GM15510 (cell line): ENCODE measurements around the gene EML1.

Experiments used
- POLR2A ChIP-seq: IDR thresholded peaks from 3 replicates; pipeline ENCODE4 v1.6.1; 2011; ENCODE audit warnings: borderline replicate concordance; ENCODE audit not compliant: insufficient read length; ENCODE audit errors: extremely low read depth

Gene EML1

DNA sequence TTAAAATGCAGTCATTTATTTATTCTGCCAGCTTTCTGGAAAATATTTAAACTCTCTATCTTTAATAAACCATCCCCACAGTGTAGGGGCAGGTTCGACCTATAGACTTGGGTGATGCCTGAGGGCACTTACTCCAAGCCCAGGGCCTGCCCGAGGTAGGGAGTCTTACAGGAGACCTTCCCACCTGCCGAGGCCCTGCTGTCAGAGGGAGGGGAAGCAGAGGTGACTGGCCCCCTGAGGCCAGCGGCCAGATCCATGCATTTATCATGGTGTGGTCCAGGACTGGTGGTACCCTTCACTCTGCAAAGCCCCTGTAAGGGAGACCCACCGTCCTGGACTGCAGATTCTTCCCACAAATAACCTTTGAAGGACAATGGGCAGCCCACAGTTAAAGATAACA, 7.6 kb downstream of the EML1 start:
- no peak for TF ChIP-seq POLR2A

DNA sequence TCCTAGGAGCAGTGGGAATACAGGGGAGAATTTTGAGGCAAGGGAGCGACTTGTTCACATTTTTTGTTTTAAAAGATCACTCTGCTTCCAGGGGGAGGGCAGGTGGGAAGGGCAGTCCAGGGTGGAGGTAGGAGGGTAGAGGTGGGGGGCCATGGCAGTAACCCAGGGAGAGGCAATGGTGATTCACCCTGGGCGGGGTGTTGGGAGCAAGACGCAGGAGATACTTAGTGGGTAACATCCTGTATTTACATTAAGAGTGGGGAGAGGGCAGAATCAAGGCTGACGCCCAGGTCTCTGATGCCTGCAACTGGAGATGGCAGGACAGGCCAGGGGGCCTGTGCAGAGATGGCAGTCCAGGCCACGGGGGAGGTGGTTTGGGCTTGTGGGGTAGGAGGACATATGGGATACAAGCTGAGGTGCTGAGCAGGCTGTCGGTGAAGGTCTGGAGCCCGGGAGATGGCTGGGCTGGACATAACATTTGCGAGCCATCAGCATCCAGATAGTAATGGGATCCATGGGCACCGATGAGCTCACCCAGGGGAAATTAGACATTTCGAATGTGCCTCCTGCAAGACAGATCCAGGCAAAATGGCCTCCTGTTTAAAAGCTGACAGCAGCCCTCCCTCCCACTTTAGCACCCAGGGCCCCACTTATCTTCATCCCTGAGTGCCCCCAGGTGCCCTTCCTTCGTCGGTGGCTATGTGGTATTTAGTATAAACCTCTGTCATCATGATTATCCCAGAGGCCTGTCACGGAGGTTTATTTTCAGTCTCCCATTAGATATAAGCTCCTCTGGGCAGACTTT, 9.3 kb downstream of the EML1 start:
- no peak for TF ChIP-seq POLR2A

DNA sequence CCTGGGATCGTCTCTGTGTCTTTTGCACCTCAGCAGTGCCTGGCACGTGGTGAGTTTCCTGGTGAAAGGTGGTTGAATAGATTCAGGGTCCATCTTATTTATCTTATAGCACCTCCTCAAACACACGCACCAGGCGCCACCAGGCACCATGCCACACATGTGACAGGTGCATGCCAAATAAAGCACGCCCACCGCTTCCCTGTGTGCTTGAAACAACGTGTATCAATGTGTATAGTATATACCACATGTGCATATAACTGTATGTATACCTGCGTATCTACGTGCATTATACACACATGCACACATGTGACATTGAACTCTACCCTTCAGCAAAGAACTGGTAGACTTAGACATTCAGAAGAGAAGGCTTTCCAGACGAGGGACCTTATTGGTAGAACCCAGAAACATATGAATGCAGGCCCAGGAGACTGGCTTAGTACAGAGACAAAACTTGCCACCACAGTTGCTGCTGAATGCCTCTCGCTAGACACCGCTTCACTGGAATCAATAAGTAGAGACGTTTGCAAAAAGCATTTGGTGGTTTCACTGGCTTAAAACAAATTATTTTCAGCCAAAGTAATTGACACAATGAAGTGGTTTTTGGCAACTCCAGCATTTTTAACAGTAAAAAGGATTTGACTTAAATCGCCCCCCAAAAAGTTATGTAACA, 10.0 kb downstream of the EML1 start:
- no peak for TF ChIP-seq POLR2A

DNA sequence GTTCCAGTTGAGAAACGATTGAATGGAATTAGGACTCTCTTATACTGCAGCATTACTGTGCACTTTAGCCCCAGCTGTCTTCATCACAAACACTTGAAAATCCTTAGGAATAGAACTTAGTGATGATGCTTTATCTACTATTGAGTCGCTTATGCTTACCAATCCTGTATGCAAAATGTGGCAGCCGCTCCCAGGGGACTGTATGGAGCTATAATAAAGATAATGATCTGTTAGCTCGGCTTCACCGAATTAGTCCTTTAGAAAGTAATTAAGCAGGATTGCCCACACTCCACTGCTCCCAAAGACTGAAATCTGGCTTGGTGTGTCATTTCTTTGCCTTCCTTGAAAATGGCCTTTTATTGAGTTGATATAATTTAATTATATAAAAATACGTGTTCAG, 10.6 kb downstream of the EML1 start:
- TF ChIP-seq POLR2A: no peak

DNA sequence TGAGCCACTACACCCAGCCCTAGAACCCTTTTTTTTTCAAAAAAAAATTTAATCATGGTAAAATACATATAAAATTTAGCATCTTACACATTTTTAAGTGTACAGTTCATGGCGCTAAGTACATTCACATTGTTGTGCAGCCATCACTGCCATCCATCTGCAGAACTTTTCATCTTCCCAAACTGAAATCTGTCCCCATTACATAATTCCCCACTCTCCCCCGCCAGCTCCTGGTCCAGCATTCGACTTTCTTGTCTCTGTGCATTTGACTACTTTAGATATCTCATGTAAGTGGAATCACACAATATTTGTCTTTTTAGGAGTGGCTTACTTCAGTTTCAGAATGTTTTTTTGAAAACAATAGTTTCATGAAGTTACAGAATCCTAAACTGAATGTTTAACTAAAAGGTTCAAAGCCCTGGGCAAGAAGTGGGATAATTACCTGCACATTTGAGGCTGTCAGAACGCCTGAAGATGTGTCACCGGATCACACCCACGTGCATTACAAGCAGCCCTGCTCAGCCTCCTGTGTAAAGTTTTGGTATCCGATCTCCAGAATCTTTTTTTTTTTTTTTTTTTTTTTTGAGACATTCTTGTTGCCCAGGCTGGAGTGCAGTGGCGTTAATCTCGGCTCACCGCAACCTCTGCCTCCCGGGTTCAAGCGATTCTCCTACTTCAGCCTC, 12.7 kb downstream of the EML1 start:
- TF ChIP-seq POLR2A: no peak

DNA sequence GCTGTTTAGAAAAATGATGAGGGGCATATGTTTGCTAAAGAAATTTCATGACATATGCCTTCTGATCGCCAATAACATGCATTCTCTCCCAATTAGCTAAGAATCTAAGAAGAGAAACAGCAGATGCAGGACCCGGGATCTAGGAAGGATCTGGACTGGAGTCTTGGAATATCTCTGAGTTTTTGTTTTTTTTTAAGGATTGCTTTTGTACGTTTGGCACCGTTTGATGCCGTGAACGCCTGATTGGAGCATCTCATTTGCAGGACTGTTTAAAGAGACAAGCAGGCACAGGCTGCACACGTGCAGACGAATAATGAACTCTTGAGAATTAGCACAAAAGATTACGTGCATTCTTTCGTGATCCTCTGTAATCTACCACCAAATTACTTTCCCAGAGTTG, 13.6 kb downstream of the EML1 start:
- no peak for TF ChIP-seq POLR2A

DNA sequence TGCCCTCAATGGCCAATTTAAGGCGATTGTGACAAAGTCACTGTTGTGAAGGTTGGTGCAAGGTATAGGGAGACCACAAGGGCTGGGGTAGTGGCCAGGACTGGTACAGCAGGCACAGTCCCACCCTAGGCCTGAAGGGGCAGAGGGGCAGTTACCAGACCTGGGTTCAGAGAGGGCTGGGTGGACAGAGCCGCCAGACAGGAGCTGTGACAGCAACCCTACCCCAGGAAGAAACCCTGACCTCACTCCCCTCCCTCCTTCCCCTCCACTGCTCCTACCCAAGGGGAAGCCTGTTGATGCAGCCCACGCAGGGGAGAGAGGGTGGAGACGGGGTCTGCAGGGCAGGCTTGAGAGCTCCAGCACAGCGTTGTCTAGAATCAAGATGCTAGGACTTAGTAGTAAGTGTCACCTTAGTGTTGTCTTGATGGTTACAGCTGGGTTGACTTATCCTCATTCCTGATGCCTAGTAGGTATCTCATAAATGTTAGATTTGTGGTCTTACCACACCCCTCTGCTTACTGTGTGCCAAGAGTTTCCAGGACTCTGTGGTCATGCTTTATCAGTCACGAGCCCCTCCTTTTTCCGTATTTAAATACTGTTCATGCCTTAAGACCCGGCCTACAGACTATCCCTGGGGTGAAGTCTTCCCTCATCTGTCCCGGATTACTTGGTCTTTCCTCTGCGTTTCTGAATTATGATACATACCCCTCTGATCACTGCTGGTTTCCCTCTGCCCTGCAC, 14.4 kb downstream of the EML1 start:
- no peak for TF ChIP-seq POLR2A

DNA sequence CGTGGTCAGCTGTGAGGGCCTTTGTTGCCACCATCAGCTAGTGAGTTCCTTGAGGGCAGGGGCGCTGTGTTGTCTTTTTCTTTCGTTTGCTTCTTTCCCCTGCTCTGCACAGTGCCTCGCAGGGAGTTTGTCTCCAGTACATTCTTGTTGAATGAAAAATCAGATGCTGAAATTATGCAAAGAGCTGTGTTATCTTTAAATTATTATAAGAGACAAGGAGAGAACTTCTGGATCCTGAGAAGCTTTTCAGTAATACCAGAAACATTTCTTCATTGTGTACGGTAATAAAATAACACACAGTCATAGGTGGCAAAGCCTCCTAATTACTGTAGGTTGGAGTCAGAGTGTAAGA, 14.9 kb downstream of the EML1 start:
- no peak for TF ChIP-seq POLR2A

DNA sequence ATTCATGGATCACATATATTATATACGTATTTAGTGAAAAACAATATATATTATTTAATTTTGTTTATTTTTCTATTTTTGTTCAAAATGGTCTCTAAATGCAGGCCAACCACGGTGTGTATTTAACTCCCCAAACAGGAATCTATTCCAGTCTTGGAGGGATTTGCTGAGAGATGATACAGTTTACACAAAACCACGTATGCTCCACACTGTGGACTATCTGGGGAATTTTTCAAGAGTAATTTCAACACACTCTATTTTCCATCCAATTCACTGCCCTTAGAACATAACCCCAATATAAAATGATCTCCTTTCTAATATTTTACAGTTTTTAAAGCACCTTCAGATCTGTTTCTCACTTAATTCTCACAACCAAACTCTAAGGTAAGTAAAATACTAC, 15.3 kb downstream of the EML1 start:
- no peak for TF ChIP-seq POLR2A

DNA sequence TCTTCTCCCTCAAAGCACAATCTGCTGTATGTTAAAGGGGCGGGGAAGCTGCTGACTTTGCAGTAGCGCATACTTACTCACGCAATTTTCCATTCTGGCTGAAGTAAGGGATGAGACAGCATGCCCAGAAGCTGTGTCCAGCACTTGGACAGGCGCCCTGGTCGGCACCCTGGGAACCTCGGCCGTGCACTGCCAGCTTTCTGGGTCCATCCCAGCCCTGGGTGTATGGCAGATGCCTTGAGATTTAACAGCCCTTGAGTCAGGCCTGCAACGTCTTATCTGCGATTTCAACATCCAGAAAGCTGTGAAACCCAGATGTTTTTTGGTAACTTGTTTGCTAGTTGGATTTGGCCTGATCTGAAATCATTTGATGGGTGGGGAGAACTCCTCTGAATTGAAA, 16.1 kb downstream of the EML1 start:
- TF ChIP-seq POLR2A: no peak

DNA sequence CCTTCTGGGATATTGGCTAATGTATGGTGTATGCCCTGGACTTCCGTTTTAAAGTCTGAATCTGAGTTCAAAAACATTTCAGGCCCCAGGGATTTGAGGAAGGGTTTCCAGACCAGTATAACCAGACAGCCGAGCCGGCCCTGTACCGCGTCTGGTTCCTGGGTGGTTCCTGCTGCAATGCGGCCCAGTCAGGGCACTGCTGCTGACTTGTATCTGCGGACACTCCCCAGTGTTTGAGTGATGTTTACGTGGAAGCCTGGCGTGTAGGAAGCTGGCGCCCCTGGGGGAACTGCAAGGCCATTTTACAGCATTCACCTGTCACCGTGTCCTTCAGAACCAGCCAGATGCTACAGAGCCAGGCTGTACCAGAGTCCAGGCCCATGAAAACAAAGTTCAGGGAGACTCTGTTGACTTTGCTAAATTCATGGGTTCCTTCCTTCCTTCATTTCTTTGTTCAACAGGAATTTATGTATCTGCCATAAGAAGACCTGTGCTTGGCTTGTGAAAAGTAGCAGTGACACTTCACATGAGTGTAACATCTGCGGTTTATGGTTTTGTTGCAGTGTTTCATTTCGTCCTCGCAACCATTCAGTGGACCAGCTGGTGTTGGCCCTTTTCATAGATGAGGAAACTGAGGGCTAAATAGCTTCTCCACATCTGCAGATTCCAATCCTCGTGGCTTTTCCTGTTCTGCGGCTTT, 16.8 kb downstream of the EML1 start:
- TF ChIP-seq POLR2A: no peak

DNA sequence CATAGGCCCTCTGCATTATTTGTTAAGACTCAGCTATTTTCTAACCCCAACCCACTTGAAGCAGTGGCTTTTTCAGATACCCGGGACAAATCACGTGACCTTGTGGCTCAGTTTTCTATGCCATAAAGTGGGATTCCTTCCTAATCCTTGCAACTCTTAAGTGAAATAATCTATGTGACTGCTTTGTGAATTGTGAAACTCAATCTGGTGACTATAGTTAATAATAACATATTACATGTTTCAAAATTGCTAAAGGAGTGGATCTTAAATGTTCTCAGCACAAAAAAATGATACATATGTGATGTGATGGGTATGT, 17.3 kb downstream of the EML1 start:
- no peak for TF ChIP-seq POLR2A

DNA sequence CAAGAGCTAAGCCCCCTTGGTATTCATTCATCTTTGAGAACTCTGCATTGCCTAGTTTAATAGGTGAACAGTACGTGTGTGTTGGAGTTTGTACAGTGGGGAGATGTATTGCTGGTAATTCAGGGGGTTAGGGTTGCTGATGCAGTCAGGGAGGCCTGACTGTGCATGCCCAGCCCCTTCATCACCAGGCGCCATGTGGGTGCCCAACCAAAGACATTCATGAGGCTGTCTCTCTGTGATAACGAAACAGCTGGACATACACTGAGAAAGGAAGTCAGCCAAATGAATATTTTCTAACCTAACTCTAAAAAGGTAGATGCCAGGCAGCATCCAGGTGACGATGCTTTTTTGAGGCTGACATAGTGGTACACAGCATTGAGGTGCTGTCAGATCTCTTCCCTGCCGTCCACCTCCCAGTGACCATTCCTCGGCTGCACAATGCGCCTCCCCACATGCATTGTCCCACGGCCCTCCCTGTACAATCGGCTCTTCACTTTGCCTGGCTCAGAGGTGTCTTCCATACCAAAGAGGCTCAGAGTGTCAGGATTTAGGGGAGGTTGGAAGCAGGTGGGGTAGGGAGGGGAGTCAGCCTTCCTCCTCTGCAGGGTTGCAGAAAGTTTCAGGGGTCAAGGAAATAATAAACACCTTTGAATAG, 19.0 kb downstream of the EML1 start:
- TF ChIP-seq POLR2A: no peak

DNA sequence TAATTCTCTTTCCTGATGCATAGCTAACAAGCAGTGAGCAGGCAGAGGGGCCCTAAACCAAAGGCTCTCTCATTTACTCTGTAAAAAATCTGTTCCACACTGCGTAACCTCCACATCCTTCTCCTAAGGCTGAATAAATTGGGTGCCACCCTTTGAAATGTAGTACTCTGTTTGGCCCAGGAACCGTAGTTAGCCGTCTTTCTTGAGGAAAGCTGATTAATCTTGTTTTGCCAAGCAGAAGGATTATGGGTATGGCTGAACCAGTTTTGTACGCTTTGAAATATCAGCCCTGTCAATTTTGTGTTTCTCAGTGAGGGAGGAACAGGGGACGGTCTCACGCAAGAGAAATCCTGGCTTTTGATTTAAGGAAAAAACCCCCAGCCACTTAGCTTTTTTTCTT, 19.7 kb downstream of the EML1 start:
- TF ChIP-seq POLR2A: no peak
